Keratinocyte (primary cell): ENCODE results near the gene TTC1. TPM values are rescaled to one million over a fixed set of nuclear protein-coding genes. Genes with fewer than 3 reads are reported as not detected.

Experiments used
- DNase-seq: peaks from one replicate; pipeline ENCODE4 v3.0.0-alpha.2; 2011; ENCODE audit warnings: low read depth, missing footprints, low spot score
- FAIRE-seq: peaks from 2 replicates; lab custom pipeline; 2011; peaks lifted over from hg19 to GRCh38; lab: Jason Lieb, UNC
- H2AFZ ChIP-seq: 2 replicates; pipeline ENCODE4 v1.6.0; 2012; ENCODE audit warnings: low read length, control low read depth, inconsistent platforms; ENCODE audit not compliant: control insufficient read depth
- H3K27ac ChIP-seq: 2 replicates; pipeline ENCODE4 v1.5.1; 2011; ENCODE audit warnings: low read length; ENCODE audit not compliant: control insufficient read depth, insufficient read depth
- H3K27me3 ChIP-seq: 3 replicates; pipeline ENCODE4 v1.6.0; 2011; ENCODE audit warnings: low read length; ENCODE audit not compliant: control insufficient read depth, insufficient read depth; ENCODE audit errors: extremely low read depth
- H3K36me3 ChIP-seq, 2 experiments: 2 replicates in 1 of 2; 3 replicates in 1 of 2; pipeline ENCODE4 v1.5.1; 2011; ENCODE audit warnings: low read length in 2 of 2, mild to moderate bottlenecking in 1 of 2; ENCODE audit not compliant: control insufficient read depth in 2 of 2, insufficient read depth in 2 of 2; ENCODE audit errors: extremely low read depth in 1 of 2
- H3K4me1 ChIP-seq: 3 replicates; pipeline ENCODE4 v1.5.1; 2011; ENCODE audit warnings: low read length; ENCODE audit not compliant: control insufficient read depth, insufficient read depth; ENCODE audit errors: extremely low read depth
- H3K4me2 ChIP-seq: 3 replicates; pipeline ENCODE4 v1.6.0; 2011; ENCODE audit warnings: low read depth, low read length; ENCODE audit not compliant: control insufficient read depth, insufficient read depth; ENCODE audit errors: extremely low read depth
- H3K4me3 ChIP-seq, 3 experiments: fragments of 200-600 bp in 1 of 3; sonication (generic) in 1 of 3; 2 replicates in 2 of 3; 3 replicates in 1 of 3; pipeline ENCODE4 v1.5.1; 2011 to 2016; ENCODE audit warnings: low read length in 3 of 3, mild to moderate bottlenecking in 3 of 3, control low read depth in 2 of 3, inconsistent platforms in 1 of 3, low read depth in 1 of 3, mixed read lengths in 1 of 3, mixed run types in 1 of 3, moderate library complexity in 1 of 3; ENCODE audit not compliant: control insufficient read depth in 2 of 3, insufficient read depth in 2 of 3; ENCODE audit errors: extremely low read depth in 1 of 3
- H3K79me2 ChIP-seq: 2 replicates; pipeline ENCODE4 v1.6.0; 2012; ENCODE audit warnings: low read length; ENCODE audit not compliant: control insufficient read depth, insufficient read depth
- H3K9ac ChIP-seq: 3 replicates; pipeline ENCODE4 v1.6.0; 2011; ENCODE audit warnings: low read length; ENCODE audit not compliant: control insufficient read depth, insufficient read depth; ENCODE audit errors: extremely low read depth
- H3K9me1 ChIP-seq: 3 replicates; pipeline ENCODE4 v1.6.0; 2011; ENCODE audit warnings: low read length; ENCODE audit not compliant: control insufficient read depth, insufficient read depth; ENCODE audit errors: extremely low read depth
- H3K9me3 ChIP-seq: 2 replicates; pipeline ENCODE4 v1.5.1; 2012; ENCODE audit warnings: low read depth, low read length; ENCODE audit not compliant: control insufficient read depth
- H4K20me1 ChIP-seq: 3 replicates; pipeline ENCODE4 v1.6.0; 2011; ENCODE audit warnings: low read length; ENCODE audit not compliant: control insufficient read depth, insufficient read depth; ENCODE audit errors: extremely low read depth
- CTCF ChIP-seq, 3 experiments: IDR thresholded peaks in 1 of 3; conservative IDR thresholded peaks in 1 of 3; optimal IDR thresholded peaks in 1 of 3; 2 replicates in 2 of 3; 3 replicates in 1 of 3; pipeline versions ENCODE3 to v1.5.1; 2011; ENCODE audit warnings: low read length in 3 of 3, mild to moderate bottlenecking in 3 of 3, moderate library complexity in 2 of 3, control low read depth in 1 of 3, inconsistent platforms in 1 of 3; ENCODE audit not compliant: insufficient read depth in 2 of 3; ENCODE audit errors: extremely low read depth in 1 of 3
- EZH2 ChIP-seq: IDR thresholded peaks from one replicate; pipeline ENCODE4 v1.6.1; 2012; ENCODE audit warnings: inconsistent platforms, mild to moderate bottlenecking, low read length, moderate library complexity
- dilution Hi-C: fragments of 300-500 bp; cut with MboI; formaldehyde crosslinking; loops from one replicate; pipeline ENCODE4 v1.7.0; 2020; ENCODE audit warnings: low sequenced_read_pairs; ENCODE audit not compliant: extremely low pct_ligation_motif_present
- polyA plus RNA-seq, 5 experiments: library from polyadenylated mRNA; depleted of rRNA in 3 of 5; stranded (reverse) in 3 of 5; stranded (forward) in 1 of 5; unstranded in 1 of 5; fragments of >200 nt; gene quantifications; 1 replicate in 1 of 5; 2 replicates in 3 of 5; 3 replicates in 1 of 5; pipeline versions ENCODE4 v1.2.1 to v1.2.3, GENCODE V29; 2011 to 2012; ENCODE audit warnings: missing spikeins in 2 of 5, low read depth in 1 of 5, low replicate concordance in 1 of 5

The TTC1 gene
- polyA plus RNA-seq, 1 donor (not counting 4 experiments of a cell fraction or from before 2014, with no cell fraction given), result 51.7 TPM

GRCh38 chr5:159978358-159978757 lies 30.6 kb upstream of the TTC1 start:
- FAIRE-seq (no peak), DNase-seq (no peak)
- Histone ChIP-seq H3K36me3 (no peaks in the 10 kb centered on the region), H3K9ac (no peak overlapping the region), H3K79me2 (no peaks in the 10 kb centered on the region), H3K27me3 (no peaks in the 10 kb centered on the region), H3K9me1 (no peaks in the 10 kb centered on the region), H3K4me3 (no peak overlapping the region), H3K4me2 (no peak overlapping the region), H3K4me1 (peaks cover 25% of the 10 kb centered on the region), H4K20me1 (no peaks in the 10 kb centered on the region), H3K9me3 (no peaks in the 10 kb centered on the region), H2AFZ (no peak overlapping the region), H3K27ac (no peak overlapping the region)
- TF ChIP-seq EZH2, result no peak
- TF ChIP-seq CTCF (optimal IDR thresholded peaks at IDR 0.05 in 1 of 3, IDR thresholded peaks at IDR 0.05 in 1 of 3, conservative IDR thresholded peaks at IDR 0.05 in 1 of 3; ENCODE audit: extremely low read depth in 1 of 3, insufficient read depth in 2 of 3, low read length in 3 of 3), result no peak
- dilution Hi-C loops, result no loop called here

- Histone ChIP-seq H2AFZ (no peak overlapping the region), H3K79me2 (no peaks in the 10 kb centered on the region), H3K4me1 (peaks cover 36% of the 10 kb centered on the region), H3K27ac (peak overlapping the region; percentile 89), H3K36me3 (no peaks in the 10 kb centered on the region), H3K4me2 (peak overlapping the region; percentile 59), H3K9me1 (no peaks in the 10 kb centered on the region), H3K9me3 (no peaks in the 10 kb centered on the region), H3K27me3 (no peaks in the 10 kb centered on the region), H4K20me1 (no peaks in the 10 kb centered on the region), H3K9ac (peak overlapping the region; percentile 55), H3K4me3 (peak overlapping the region in 2 of 3 experiments; percentile 19 to 22)
- dilution Hi-C loops, result no loop called here
- FAIRE-seq (peak; percentile 99), DNase-seq (peak; percentile 77)
- TF ChIP-seq CTCF (optimal IDR thresholded peaks at IDR 0.05 in 1 of 3, IDR thresholded peaks at IDR 0.05 in 1 of 3, conservative IDR thresholded peaks at IDR 0.05 in 1 of 3; ENCODE audit: extremely low read depth in 1 of 3, insufficient read depth in 2 of 3, low read length in 3 of 3) (no peak), EZH2 (no peak)
Observed at GRCh38 chr5:159982421-159983173, 26.3 kb upstream of the TTC1 start.
